ENCODE measurements around the gene RPS25. TPM values are rescaled to one million over a fixed set of nuclear protein-coding genes. Genes with fewer than 3 reads are reported as not detected.
"Not testable (repeated sequence)": the region's sequence is repeated elsewhere in the genome, so short reads cannot be mapped to it uniquely, and the experiment has no call there.

RPS25 gene
- total and polyA plus RNA-seq, 10 donors = 945 to 5,214 (median 1,205) TPM

- Histone ChIP-seq H3K36me3 (no peaks in the 10 kb centered on the region), H3K4me3 (no peak overlapping the region), H3K9me3 (no peaks in the 10 kb centered on the region), H3K4me1 (peaks cover 0 to 8% (median 0%) of the 10 kb centered on the region in 6 donors), H3K27me3 (replicated peaks in 1 of 7) (no peaks in the 10 kb centered on the region), H3K27ac (no peak overlapping the region)
- intact Hi-C loops (cut with DNase I; ENCODE audit: low total_unique reads) = no loop called here
- TF ChIP-seq, protein P1, sequence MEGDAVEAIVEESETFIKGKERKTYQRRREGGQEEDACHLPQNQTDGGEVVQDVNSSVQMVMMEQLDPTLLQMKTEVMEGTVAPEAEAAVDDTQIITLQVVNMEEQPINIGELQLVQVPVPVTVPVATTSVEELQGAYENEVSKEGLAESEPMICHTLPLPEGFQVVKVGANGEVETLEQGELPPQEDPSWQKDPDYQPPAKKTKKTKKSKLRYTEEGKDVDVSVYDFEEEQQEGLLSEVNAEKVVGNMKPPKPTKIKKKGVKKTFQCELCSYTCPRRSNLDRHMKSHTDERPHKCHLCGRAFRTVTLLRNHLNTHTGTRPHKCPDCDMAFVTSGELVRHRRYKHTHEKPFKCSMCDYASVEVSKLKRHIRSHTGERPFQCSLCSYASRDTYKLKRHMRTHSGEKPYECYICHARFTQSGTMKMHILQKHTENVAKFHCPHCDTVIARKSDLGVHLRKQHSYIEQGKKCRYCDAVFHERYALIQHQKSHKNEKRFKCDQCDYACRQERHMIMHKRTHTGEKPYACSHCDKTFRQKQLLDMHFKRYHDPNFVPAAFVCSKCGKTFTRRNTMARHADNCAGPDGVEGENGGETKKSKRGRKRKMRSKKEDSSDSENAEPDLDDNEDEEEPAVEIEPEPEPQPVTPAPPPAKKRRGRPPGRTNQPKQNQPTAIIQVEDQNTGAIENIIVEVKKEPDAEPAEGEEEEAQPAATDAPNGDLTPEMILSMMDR (IDR thresholded peaks at IDR 0.05 in 8 of 11, conservative IDR thresholded peaks at IDR 0.05 in 3 of 11) = no peak
- TF ChIP-seq POLR2AphosphoS5 (IDR thresholded peaks at IDR 0.05) (no peak), POLR2A (IDR thresholded peaks at IDR 0.05) (no peak)
- DNase-seq = peak; percentile 13
- 87 to 93% (median 92%) methylated on average over 5 of the region's 5 CpGs for WGBS, 5 donors
Observed at GRCh38 chr11:119038884-119039283, 20.7 kb upstream of the RPS25 start.

- Histone ChIP-seq H3K4me3 (no peak overlapping the region), H3K9me3 (no peaks in the 10 kb centered on the region), H3K27ac (no peak overlapping the region), H3K36me3 (no peaks in the 10 kb centered on the region), H3K27me3 (replicated peaks in 1 of 7) (no peaks in the 10 kb centered on the region), H3K4me1 (peaks cover 4 to 19% (median 11%) of the 10 kb centered on the region in 6 donors)
- intact Hi-C loops (cut with DNase I; ENCODE audit: low total_unique reads) = no loop called here
- TF ChIP-seq POLR2A (IDR thresholded peaks at IDR 0.05) (no peak), POLR2AphosphoS5 (IDR thresholded peaks at IDR 0.05) (no peak)
- TF ChIP-seq, protein P1 (IDR thresholded peaks at IDR 0.05 in 8 of 11, conservative IDR thresholded peaks at IDR 0.05 in 3 of 11) = no peak
- DNase-seq = no peak
- 69 to 87% (median 81%) methylated on average over 3 of the region's 3 CpGs for WGBS, 5 donors
Observed at GRCh38 chr11:119034813-119035212, 16.7 kb upstream of the RPS25 start.

DNA sequence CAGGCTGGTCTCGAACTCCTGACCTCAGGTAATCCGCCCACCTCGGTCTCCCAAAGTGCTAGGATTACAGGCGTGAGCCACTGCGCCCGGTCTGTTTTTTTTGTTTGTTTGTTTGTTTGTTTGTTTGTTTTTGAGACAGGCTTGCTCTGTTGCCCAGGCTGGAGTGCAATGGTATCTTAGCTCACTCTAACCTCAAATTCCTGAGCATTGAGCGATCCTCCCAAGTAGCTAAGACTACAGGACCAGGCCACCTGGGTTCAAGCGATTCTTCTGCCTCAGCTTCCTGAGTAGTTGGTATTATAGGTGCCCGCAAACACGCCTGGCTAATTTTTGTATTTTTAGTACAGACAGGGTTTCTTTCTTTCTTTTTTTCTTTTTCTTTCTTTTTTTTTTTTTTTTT is 15.3 kb upstream of the RPS25 start:
- DNase-seq; H3K4me3 ChIP-seq; H3K27me3 ChIP-seq (replicated peaks in 1 of 7); H3K27ac ChIP-seq; H3K9me3 ChIP-seq; H3K36me3 ChIP-seq; intact Hi-C loops (cut with DNase I; ENCODE audit: low total_unique reads): not testable (repeated sequence)
- 83 to 93% (median 89%) methylated on average over 10 of the region's 10 CpGs for WGBS, 5 donors
- peaks cover 9 to 28% (median 23%) of the 10 kb centered on the region in 6 donors for H3K4me1 ChIP-seq

DNA sequence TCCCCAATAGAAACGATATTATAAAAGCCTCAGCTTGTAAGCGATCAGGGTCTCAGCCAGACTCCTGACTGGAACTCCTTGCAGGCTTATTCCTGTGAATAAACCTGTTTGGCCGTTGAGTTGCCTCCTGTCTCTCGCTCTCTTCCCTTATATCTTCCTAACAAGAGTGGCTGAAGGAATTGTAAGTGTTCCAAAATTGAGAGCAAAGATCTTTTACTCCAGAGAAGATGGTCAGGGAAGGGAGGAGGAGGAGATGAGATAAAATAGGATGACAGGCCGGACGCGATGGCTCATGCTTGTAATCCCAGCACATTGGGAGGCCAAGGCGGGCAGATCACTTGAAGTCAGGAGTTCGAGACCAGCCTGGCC is 13.8 kb upstream of the RPS25 start:
- Histone ChIP-seq H3K27ac (no peak overlapping the region), H3K9me3 (no peaks in the 10 kb centered on the region), H3K36me3 (peaks cover 0 to 17% (median 0%) of the 10 kb centered on the region in 6 donors), H3K27me3 (replicated peaks in 1 of 7) (no peaks in the 10 kb centered on the region), H3K4me3 (no peak overlapping the region), H3K4me1 (peaks cover 9 to 35% (median 26%) of the 10 kb centered on the region in 6 donors)
- TF ChIP-seq, protein P1 (IDR thresholded peaks at IDR 0.05 in 8 of 11, conservative IDR thresholded peaks at IDR 0.05 in 3 of 11) = no peak
- TF ChIP-seq POLR2A (IDR thresholded peaks at IDR 0.05) = no peak
- TF ChIP-seq POLR2AphosphoS5 (IDR thresholded peaks at IDR 0.05) = no peak
- WGBS, 5 donors = 79 to 90% (median 89%) methylated on average over 9 of the region's 9 CpGs
- DNase-seq = peak; percentile 9
- intact Hi-C loops (cut with DNase I; ENCODE audit: low total_unique reads) = no loop called here
